Activated T-helper 1 cell treated with Interleukin-2 at 50 U/mL for 16 hours (primary cell): Measurements from ENCODE around the gene FBXO2.

ENCODE experiments used
- DNase-seq: peaks from one replicate; pipeline ENCODE4 v3.0.0-alpha.2; 2020; ENCODE audit warnings: low read depth

The FBXO2 gene

DNA sequence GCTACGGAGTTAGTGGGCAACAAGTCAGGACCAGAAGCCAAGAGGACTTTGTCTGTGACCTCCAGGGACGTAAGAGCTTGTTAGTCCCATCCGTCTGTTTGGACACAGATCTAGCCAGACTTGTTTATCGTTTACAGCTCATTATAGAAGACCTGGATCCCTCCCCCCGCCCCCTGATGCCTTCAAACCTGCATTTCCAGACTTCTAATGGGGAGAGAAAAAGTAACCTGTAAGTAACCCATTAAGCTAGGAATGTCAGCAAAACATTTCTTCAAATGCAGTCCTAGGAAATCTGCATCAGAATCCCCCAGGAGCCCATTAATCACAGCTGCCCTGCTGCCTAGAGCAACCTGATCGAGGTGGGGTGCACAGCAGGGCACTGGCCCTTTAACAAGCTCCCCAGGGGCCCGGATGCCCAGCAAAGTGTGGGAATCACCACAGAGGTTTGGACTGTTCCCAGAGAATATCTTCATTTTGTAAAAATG, 28.1 kb upstream of the FBXO2 start:
- DNase-seq = no peak

DNA sequence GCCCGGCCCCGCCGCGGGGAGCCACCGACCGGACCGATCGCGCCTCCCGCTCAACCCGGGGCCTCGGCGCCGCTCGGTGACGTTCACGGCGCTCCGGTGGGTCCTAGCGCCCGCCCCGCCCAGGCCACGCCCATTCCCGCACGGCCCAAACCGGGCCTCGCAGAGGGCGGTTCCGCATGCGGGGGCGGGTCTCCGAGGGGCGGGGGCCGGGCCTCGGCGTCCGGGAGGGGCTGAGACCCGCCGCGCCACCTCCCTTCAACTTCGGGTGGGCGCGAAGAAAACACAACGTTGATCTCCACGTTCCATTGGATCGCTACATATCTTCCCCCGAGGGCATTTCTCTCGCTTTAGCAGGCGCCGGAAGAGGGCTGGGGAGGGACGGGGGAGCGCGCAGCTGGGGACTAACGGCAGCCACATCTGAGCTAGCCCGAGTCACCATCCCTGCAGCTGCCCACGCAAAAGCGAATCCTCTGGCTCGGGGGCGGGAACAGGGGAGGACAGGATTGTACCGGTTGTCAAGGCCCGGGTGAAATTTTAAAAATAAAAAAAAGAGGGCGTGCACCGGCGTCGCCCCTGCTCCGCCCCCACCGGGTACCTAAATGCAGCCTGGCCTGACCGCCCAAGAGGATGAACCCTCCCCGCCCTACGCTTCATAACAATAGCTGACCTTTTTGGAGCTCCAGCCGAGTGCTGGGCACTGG, 27.0 kb upstream of the FBXO2 start, which contains the start of gene MAD2L2:
Gene MAD2L2, minus strand, starts transcription at position 78 of the 701 bp plus-strand sequence. CDS start 547 bp downstream, outside the sequence.
- peak; percentile 83 for DNase-seq

DNA sequence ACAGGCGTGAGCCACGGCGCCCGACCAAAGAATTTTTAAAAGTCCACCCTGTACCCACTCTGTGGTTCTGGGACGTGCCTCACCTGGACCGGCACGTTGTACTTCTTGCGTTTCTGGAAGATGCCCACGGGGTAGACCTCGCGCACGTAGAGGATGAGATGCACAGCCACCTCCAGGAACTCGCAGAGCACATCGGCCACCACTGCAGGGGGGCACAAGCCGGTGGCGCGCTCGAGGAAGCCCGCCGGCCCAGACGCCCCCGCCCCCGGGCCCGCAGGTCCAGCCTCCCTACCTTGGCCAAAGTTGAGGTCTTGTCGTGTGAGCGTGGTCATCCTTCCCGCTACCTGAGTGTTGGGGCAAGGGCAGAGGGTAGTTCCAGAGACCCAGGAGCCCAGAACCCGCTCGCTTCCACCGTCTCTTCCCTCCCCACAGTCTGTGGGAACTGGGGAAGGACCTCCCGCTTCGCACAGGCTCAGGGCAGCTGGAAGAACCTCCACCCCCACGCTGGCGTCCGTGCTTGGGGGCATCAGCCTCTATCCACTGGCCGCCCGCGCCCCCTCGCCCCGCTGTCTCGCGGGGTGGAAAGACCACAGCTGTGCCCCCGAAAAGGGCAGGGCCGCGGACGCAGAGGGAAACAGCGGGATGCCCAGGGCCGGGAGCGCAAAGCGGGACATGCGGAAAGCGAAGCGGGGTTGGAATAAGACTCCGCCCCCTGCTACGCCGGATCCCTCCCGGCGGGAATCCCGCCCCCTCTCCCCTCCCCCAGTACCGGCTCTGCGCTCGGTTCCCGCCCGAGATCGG, 26.2 kb upstream of the FBXO2 start:
- DNase-seq = no peak

- DNase-seq = no peak
Observed at GRCh38 chr1:11678442-11678841, 24.2 kb upstream of the FBXO2 start.

GRCh38 chr1:11676386-11677103, 22.3 kb upstream of the FBXO2 start:
- no peak for DNase-seq

DNA sequence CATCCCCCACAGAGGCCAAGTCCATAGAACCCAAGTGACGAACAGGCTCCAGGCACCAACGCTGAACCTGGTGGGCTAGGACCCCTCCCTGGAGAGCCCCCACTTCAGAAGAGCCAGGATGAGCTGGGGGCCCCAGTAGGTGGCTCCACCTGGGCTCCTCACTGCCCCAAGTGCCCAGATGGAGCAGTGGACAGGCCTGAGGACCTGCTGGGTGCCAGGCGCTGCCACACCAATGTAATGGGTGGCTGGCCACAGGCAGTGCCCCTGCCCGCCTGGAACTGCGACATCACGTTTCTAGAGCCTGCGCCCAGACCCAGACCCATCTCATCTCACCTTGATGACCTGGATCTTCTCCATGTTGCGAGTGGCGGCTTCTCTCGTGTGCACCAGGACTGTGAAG, 21.1 kb upstream of the FBXO2 start:
- no peak for DNase-seq

- no peak for DNase-seq
Observed at GRCh38 chr1:11674488-11674887, 20.3 kb upstream of the FBXO2 start.

DNA sequence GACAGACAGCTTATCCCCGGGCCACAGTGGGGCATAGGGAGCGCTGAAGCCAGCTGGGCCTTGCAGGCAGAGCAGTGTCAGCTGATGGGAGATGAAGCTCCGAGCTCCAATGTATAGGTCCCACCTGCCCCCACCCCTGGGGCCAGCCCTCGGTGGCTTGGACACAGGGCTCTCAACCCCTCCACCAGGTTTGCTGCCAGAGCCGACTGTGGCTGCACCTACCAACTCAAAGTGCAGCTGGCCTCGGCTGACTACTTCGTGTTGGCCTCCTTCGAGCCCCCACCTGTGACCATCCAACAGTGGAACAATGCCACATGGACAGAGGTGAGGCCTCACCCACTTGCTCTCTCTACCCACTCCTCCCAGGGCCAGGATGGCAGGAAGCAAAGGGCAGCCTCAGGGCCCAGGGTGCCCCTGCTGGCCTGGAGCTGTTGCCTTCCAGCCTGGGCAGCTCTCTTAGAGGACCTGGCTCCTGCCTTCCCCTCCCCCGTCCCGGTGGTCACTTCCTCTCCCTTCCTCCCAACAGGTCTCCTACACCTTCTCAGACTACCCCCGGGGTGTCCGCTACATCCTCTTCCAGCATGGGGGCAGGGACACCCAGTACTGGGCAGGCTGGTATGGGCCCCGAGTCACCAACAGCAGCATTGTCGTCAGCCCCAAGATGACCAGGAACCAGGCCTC, 19.0 kb upstream of the FBXO2 start:
- no peak for DNase-seq

DNA sequence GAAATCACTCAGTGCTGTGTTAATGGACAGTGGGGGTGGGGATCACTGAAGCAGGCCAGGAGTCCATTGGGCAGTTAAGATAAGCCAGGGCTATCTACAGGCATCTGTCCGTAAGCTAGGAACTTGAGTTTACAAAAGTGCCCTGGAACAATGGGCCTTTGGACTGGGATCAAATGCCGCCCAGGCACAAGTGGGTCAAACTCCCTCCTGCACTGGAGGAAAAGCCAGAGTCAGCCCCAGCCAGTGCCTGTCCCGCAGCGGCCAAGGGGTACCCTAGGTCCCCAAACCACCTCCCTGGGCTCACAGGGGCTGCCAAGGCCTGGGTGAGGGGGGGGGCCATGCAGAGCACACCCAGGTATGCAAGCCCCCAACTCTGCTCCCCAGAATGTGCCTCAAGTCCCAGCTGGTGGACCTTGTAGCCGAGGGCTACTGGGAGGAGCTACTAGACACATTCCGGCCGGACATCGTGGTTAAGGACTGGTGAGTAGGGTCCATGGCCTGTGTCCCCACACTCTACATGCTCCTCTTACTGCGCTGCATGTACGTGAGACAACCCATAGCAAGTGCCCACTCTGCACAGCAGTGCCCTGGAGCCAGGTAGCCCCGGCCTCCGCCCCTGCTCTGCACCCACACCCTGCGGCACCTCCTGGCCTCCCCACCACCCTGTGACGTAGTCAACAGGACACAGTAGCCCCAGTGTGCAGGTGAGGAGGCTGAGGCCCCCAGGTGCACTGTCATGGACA, 17.5 kb upstream of the FBXO2 start:
- DNase-seq = no peak

DNA sequence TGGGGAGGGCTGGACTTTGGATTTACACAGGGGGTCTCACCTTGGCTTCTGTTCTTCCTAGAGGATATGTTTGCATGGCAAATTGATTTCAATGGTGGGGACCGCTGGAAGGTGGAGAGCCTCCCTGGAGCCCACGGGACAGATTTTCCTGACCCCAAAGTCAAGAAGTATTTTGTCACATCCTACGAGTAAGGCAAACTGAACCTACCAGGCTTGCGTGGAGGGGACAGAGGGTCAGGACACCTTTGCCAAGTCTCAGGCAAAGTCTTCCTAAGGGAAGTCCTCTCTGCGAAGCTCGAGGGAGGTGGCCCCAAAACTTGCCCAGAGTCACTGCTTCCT, 16.9 kb upstream of the FBXO2 start:
- no peak for DNase-seq

GRCh38 chr1:11670747-11671146, 16.5 kb upstream of the FBXO2 start:
- DNase-seq = no peak

GRCh38 chr1:11668516-11668915, 14.3 kb upstream of the FBXO2 start:
- no peak for DNase-seq

DNA sequence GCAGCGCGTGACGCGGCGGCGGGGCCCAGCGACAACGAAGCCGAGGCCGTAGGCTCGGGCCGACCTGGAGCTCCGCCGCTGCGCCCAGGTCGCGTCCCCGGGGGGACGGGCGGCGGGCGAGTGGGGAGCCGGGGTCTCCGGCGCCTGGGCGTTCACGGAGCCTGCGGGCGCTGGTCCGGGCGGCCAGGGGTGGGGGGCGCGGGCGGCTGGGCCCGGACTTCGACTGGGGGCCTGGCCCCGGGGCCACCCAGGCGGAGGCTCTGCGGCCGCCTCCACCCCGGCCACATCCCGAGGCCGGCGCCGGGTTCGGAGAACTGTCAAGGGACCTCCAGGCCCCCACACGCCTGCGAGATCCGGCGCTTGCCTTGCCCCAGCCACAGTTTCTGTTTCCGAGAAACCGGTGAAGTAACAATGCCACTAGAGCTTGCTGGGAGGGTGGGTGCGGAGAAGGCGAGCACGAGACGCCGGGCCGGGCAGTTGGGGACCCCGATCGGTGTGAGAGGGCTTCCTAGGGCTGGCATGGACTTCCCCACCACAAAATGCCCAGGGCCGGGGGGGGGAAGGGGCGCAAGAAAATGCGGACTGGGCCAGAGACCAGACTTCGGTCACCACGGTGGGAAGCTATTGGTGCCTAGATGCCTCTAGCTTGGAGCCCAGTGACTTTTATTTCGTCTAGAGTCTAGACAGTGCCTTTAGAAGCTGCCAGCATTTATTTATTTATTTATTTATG, 10.3 kb upstream of the FBXO2 start:
- peak; percentile 35 for DNase-seq

GRCh38 chr1:11661103-11661502, 6.9 kb upstream of the FBXO2 start:
- DNase-seq = no peak

- no peak for DNase-seq
Observed at GRCh38 chr1:11659748-11660147, 5.5 kb upstream of the FBXO2 start.

DNA sequence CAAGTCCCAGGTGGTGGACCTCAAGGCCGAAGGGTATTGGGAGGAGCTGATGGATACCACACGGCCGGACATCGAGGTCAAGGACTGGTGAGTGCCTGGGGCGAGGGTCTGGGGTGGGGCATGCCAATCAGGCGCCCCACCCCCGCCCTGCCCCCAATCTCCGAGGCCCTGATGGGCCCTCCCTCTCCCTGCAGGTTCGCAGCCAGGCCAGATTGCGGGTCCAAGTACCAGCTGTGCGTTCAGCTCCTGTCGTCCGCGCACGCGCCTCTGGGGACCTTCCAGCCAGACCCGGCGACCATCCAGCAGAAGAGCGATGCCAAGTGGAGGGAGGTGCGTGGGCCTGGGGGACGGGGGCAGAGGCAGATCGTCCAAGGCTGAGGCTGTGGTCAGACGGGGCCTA, 4.3 kb upstream of the FBXO2 start:
- DNase-seq = no peak

DNA sequence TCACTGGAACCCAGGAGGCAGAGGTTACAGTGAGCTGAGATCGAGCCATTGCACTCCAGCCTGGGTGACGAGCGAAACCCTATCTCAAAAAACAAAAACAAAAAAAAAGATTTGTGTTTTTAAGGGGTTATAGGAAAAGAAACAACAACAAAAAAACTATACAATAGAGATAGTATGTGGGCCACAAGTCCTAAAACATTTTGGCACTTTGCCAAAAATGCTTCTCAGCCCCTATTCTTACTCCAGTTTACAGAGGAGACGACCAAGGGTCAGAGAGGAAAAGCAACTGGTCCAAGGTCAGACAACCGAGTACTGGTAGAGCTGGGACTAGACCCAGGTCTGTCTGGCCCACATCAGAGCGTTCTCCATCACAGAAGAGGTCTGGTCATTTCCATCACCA, 3.4 kb upstream of the FBXO2 start:
- no peak for DNase-seq

DNA sequence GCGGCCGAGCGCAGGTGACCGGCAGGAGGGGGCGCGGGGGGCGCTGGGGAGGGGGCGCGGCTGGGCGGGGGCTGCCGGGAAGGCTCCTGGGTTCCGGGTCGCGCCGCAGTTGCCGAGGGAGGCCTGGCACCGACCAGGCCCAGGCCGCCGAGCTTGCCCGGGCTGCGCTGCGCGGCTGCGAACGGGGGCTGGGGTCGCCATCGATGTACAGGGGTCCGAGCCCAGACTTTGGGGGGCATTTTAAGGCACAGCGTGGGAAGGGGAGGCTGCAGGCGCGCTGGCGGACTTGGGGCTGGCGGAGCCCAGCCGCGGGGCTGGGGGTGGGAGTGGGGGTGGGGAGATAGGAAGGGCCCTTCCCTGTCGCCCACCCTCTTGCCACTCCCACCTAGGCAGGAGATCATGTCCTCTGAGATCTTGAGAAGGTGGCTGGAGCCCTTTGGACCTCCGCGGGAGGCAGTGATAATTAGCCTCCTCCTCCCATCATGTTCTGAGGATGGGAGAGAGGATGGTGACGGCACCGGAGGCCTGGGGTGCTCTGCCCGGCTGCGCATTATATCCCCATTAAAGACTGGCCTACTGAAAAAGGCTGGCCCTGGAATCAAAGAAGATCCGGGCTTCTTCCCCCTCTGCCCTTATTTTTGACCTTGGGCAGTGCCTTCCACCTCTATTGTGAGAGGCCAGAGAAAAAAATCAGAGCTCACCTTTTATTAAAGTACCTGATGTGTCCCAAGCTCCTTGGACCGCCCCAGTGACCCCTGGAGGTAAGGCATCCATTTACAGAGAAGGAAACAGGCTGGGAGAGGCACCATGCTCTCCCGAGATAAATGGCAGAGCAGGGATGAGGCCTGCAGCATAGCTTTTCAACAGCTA, 945 bp upstream of the FBXO2 start:
- no peak for DNase-seq

GRCh38 chr1:11653861-11654136, 430 bp downstream of the FBXO2 start:
- DNase-seq = no peak
